Smooth muscle cell of the brain vasculature (primary cell): ENCODE data around the gene TBC1D3C.
"Not testable (repeated sequence)": the region's sequence is repeated elsewhere in the genome, so short reads cannot be mapped to it uniquely, and the experiment has no call there.

Experiments used
- DNase-seq: peaks from one replicate; pipeline ENCODE4 v3.0.0-alpha.2; 2012; ENCODE audit warnings: low read depth, low spot score

TBC1D3C gene

DNA sequence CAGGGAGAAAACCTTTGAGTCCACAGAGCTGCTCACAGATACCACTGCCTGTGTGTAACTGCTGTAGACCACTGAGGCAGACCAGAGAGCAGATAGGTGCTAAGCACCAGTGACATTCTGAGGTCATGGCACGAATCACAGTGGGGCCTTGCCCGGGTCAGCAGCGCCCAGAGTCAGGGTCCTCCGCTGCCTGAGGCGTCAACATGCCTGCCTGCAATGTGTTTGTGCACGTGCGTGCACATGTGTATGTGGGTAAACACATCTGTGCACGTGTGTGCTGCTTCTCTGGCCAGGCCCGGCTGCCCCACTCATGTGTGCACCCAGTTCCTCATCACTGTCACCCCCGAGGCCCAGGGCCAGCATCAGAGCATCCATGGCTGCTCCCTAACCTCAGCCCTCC is at the start of gene TBC1D3C:
TSS of gene TBC1D3C (minus strand) at position 101 of the 400 bp plus-strand sequence. CDS start 1,568 bp downstream, outside the sequence.
- not testable (repeated sequence) for DNase-seq

DNA sequence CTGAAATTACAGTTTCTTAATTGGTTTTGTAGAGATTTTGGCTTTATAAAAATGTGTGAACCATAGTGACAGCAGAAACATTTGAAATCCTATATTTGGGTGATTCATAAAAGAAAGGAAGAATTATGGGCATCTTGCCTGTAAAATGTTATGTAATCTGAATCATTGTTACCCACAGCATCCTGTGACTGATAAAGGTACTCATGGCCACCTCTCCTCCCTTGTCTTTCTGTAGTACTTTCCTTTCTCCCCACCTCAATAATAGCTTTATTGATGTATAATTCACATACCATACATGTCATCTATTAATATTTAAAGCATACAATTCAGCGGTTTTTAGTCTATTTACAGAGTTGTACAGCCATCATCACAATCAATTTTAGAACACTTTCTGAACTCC is 30.8 kb upstream of the TBC1D3C start:
- not testable (repeated sequence) for DNase-seq

DNA sequence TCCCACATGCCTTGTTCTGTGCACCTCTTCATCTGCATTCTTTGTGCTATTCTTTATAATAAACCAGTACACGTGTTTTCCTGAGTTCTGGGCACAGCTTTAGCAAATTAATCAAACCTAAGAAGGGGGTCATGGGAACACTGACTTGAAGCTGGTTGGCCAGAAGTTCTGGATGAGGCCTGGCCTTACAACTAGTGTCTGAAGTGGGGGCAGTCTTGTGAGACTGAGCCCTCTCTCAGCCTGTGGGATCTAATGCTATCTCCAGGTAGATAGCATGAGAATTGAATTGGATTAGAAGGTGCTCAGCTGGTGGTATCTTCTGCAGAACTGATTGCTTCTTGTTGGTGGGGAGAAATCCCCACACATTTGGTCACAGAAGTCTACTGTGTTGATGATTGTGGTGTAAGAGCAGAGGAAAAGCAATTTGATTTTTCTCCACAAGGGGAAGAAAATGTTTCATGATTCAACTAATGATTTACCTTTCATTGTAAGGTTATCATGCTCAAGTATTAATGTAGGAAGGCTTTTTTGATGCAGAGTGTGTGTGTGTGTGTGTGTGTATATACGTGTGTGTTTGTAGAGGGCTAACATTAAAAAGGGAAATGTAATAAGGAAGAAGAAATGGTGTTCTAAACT is 25.7 kb upstream of the TBC1D3C start:
- not testable (repeated sequence) for DNase-seq

DNA sequence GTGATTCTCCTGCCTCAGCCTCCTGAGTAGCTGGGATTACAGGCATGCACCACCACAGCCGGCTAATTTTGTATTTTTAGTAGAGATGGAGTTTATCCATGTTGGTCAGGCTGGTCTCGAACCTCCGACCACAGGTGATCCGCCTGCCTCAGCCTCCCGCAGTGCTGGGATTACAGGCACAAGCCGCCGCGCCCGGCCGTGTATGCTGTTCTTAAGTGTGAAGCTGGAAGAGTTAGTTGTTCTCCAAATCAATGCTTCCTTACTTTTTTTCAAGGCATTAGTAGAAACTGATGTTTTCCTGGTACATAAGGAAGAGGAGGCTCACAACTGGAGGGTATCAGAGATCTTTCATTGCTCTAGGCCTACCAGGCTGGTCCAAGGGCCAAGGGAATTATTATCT is 19.7 kb upstream of the TBC1D3C start:
- not testable (repeated sequence) for DNase-seq

DNA sequence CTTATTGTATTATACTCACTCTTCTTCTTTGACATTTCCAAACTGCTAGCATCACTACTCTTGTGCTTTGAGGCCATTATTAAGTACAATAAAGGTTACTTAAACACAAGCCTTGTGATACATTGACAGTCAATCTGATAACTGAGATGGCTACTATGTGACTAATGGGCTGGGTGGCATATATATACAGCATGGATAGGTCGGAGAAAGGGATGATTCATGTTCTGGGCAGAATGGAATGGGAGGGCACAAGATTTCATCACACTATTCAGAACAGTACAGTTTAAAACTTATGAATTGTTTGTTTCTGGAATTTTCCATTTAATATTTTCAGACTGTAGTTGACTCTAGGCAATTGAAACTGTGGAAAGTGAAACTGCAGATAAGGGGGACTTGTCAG is 18.9 kb upstream of the TBC1D3C start:
- not testable (repeated sequence) for DNase-seq
